ENCODE measurements around the gene HOXB2. TPM values are rescaled to one million over a fixed set of nuclear protein-coding genes. Genes with fewer than 3 reads are reported as not detected.
A peak's percentile ranks its signal among the peaks of the same experiment; 100 is the strongest.

HOXB2 gene
- polyA plus RNA-seq (ENCODE audit: insufficient read length): 13.2 TPM

DNA sequence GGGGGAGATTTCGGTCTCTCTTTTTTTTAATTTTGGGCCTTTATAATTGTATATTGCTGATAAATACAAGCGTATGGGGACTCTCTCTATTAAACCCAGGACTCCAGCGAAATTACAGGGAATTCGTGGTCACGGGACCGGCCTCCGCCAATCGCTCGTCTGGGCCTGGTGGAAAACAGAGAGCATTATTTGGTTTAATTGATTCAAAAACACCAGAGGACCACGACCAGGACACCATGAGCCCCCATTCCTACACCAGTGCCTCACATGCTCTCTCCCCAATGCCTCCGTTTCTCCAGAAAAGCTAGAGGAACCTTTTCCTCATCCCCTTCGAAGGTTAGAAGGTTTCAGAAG is at the start of gene HOXB2:
TSS of gene HOXB2 (minus strand) at position 88 of the 354 bp plus-strand sequence. CDS start 198 bp downstream, outside the sequence.
- DNase-seq (ENCODE audit: low read depth): no peak

- peak; percentile 44 for DNase-seq (ENCODE audit: low read depth)
Observed at GRCh38 chr17:48593840-48594537, 49.1 kb upstream of the HOXB2 start.

- no peak for DNase-seq (ENCODE audit: low read depth)
Observed at GRCh38 chr17:48593126-48593829, 48.4 kb upstream of the HOXB2 start, which contains the start of gene HOXB5. Gene HOXB5, minus strand, starts transcription at chr17:48593779. Its CDS starts 97 bp downstream, at chr17:48593682.

GRCh38 chr17:48592577-48592976 is 47.7 kb upstream of the HOXB2 start:
- DNase-seq (ENCODE audit: low read depth): no peak

- DNase-seq (ENCODE audit: low read depth): no peak
Observed at GRCh38 chr17:48592057-48592514, 47.2 kb upstream of the HOXB2 start.

- DNase-seq (ENCODE audit: low read depth): no peak
Observed at GRCh38 chr17:48591255-48592056, 46.5 kb upstream of the HOXB2 start.

DNA sequence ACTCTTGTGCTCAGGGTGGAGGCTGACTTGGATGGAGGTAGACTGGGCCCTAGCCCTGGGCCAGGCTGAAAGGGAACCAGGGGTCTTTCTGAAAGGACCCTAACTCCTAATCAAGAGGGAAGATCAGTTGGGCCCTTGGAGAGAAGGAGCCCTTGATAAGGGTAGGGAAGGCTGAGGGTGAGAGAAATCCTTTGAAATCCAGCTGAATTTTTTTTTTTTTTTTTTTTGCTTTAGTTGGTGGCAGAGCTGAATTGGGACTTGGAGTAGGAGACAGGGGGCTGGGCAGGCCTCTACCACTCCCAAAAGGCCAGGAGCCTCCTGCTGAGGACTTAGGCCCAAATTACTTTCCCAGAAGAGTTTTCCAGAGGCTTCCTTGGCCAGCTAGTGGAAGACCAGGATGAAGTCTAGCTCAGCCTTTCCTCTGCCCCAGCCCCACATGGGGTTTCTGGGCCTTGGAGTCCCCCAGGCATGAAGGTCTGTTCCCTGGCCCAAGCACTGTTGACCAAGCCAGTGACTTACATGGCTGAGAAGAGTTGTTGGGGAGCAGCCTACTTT is 45.8 kb upstream of the HOXB2 start:
- no peak for DNase-seq (ENCODE audit: low read depth)

GRCh38 chr17:48589831-48590606 is 45.1 kb upstream of the HOXB2 start, which contains the start of gene HOXB3:
Gene HOXB3, minus strand, starts transcription at chr17:48590241. Its CDS starts 37,767 bp downstream, at chr17:48552474.
- DNase-seq (ENCODE audit: low read depth): no peak

GRCh38 chr17:48589060-48589830 is 44.3 kb upstream of the HOXB2 start:
- no peak for DNase-seq (ENCODE audit: low read depth)

DNA sequence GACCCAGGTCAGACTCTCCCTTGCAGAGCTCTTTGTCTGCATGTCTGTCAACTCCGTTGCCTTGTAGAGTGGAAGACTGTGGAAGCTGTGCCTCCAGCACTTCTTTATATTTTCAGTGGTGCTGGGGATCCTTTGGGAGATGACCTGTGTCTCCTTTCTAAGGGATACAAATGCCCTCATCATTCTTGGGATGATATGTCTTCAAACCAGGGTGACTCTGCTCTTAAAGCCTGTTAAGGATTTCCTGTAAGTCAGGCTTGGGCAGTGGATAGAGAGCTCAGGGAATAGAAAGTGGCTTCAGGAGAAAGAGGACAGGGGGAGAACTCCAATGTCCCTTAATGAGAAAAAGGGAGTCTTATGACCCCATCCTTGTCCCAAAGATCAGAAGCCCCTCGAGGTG is 43.6 kb upstream of the HOXB2 start:
- no peak for DNase-seq (ENCODE audit: low read depth)

GRCh38 chr17:48588074-48588415 is 43.1 kb upstream of the HOXB2 start:
- no peak for DNase-seq (ENCODE audit: low read depth)

DNA sequence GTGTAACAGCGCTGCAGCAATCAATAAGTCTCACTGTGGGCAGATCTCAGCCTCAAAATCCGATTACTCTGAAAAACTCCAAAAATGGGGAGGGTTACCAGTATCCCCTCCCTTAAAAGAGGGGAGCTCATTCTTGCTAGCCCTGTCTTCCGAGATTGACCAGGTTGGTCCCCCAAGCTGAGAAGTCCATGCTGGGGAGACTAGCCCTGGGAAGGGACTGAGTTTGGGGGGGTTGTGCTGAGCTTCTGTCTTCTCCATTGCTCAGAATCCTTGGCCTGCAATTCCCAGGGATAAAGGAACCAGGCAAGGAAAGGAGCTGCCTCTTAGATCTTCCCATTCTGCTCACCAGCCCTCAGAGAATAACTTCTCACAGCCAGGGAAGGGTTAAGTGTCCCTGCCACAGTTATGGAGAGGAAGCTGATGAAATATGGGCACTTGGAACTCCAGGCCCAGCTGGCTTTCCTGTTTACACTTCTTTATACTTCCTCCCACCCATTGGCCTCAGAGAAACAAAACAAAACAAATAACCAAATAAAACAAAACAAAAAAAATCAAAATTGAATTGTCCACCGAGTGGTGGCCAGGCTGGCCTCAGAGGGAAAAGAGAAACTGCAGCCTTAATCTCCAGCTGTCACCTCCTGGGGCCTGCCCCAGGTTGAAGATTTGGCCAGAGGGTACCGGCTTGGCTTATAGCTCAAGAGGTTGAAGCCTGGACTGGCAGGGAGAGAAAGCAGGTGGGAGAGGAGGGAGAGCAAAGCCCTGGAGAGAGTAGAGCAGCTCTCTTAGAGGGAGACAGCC is 42.6 kb upstream of the HOXB2 start:
- no peak for DNase-seq (ENCODE audit: low read depth)

- DNase-seq (ENCODE audit: low read depth): no peak
Observed at GRCh38 chr17:48586355-48587258, 41.7 kb upstream of the HOXB2 start.

DNA sequence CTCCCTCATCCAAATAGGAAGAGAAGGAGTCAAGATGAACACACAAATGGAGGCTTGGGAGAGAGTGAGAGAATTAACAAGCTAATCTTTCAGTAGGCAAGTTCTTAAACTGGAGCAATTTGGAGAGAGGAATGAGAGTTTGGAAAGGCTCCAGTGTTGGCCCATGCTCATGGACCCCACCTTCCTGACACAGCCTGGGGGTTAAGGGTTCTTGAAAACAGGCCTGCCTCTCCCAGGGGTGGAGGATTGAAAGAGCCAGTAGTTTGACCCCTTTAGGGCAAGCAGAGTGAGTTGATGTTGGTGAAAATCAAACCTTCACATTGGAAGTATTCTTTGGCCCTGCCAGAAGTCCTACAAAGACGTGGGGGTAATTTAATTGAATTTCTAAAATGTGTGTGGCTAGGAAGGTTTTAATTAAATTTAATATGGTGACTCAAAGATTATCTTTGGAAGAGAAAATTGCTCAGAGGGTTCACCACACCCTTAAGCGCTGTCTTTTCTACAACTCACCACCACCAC is 39.4 kb upstream of the HOXB2 start:
- no peak for DNase-seq (ENCODE audit: low read depth)

- no peak for DNase-seq (ENCODE audit: low read depth)
Observed at GRCh38 chr17:48583708-48584222, 38.9 kb upstream of the HOXB2 start.

DNA sequence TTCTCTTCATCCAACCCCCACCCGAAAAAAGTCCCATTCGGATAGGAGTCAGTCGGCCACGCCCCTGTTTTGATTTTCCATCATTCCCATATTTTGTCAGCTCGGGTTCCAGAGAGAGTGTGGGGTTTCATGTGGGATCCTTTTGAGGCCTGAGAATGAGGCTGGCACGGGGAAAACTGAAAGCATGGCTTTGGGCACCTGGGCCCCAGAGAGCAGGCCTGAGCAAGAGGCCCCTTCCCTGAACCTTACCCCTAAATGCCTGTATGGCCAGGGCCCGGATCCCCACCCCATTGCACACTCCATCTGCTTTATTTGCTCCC is 37.8 kb upstream of the HOXB2 start:
- no peak for DNase-seq (ENCODE audit: low read depth)

GRCh38 chr17:48579760-48580554 is 35.0 kb upstream of the HOXB2 start:
- no peak for DNase-seq (ENCODE audit: low read depth)

GRCh38 chr17:48579471-48579759 is 34.5 kb upstream of the HOXB2 start:
- no peak for DNase-seq (ENCODE audit: low read depth)

All from forelimb muscle (tissue), 1 donor.